WI38 (cell line): ENCODE data around the gene SPOCK3.
"Not testable (repeated sequence)": the region's sequence is repeated elsewhere in the genome, so short reads cannot be mapped to it uniquely, and the experiment has no call there.

Experiments used
- H3K4me3 ChIP-seq: 2 replicates; pipeline ENCODE4 v1.5.1; 2011; ENCODE audit warnings: low read depth, mild to moderate bottlenecking, control low read depth, low read length
- CTCF ChIP-seq: IDR thresholded peaks from 2 replicates; pipeline ENCODE4 v1.5.1; 2012; ENCODE audit warnings: low read depth, mild to moderate bottlenecking, control low read depth, low read length

SPOCK3 gene

GRCh38 chr4:166741742-166742141 lies 492.6 kb downstream of the SPOCK3 start:
- TF ChIP-seq CTCF, result no peak
- H3K4me3 ChIP-seq, result no peak overlapping the region

- not testable (repeated sequence) for H3K4me3 ChIP-seq
Observed at GRCh38 chr4:166739215-166739614, 495.1 kb downstream of the SPOCK3 start.

GRCh38 chr4:166737430-166737829 lies 496.9 kb downstream of the SPOCK3 start:
- H3K4me3 ChIP-seq, result no peak overlapping the region
- no peak for TF ChIP-seq CTCF

GRCh38 chr4:166735553-166735952 lies 498.7 kb downstream of the SPOCK3 start:
- no peak overlapping the region for H3K4me3 ChIP-seq
- TF ChIP-seq CTCF, result no peak

GRCh38 chr4:166734797-166735196 lies 499.5 kb downstream of the SPOCK3 start:
- no peak overlapping the region for H3K4me3 ChIP-seq
- no peak for TF ChIP-seq CTCF

GRCh38 chr4:166733686-166734085 lies 500.6 kb downstream of the SPOCK3 start:
- TF ChIP-seq CTCF, result no peak
- no peak overlapping the region for H3K4me3 ChIP-seq

GRCh38 chr4:166726832-166727231 lies 507.5 kb downstream of the SPOCK3 start:
- TF ChIP-seq CTCF, result no peak
- H3K4me3 ChIP-seq, result no peak overlapping the region

- no peak overlapping the region for H3K4me3 ChIP-seq
- no peak for TF ChIP-seq CTCF
Observed at GRCh38 chr4:166724369-166724768, 509.9 kb downstream of the SPOCK3 start.
